Right hindlimb (tissue), 1 donor: ENCODE results near the gene CYB5A.

Experiments
- DNase-seq: peaks from one replicate; pipeline ENCODE4 v3.0.0-alpha.2; 2018

The CYB5A gene

DNA sequence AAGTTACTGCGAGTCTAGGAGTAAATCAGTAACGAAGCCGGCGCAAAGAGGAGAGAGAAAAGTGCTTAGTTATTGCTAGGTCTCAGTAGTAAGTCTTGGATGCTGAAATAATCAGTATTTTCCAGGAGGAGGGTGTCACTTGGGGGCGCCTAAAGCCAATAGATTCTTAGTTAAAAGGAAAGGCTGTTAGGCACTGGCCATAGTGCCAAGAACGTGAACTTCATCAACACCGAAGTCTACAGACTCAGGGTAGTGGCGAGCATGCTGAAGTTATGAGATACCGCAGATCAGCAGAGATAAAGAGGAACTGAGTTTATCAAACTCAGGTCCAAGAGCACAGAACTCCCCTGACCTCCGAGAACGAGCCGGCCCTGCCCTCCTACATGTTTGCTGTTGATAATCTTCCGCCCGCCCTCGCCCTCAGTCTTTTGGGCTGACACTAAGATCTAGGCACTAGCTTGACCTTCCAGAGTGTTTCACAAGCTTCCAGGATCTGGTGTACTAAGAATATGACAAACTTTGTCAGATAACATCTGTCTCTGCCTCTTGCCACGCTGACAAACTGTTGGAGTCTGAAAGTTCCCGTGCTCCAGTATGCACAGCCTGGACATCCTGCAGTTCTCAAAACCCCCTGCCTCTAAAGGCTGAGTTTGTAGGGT is 49.2 kb downstream of the CYB5A start:
- DNase-seq: no peak

- DNase-seq: no peak
These were observed 49.8 kb downstream of the CYB5A start for GRCh38 chr18:74241970-74242369.

- DNase-seq: no peak
These were observed 50.3 kb downstream of the CYB5A start for GRCh38 chr18:74241426-74241825.

DNA sequence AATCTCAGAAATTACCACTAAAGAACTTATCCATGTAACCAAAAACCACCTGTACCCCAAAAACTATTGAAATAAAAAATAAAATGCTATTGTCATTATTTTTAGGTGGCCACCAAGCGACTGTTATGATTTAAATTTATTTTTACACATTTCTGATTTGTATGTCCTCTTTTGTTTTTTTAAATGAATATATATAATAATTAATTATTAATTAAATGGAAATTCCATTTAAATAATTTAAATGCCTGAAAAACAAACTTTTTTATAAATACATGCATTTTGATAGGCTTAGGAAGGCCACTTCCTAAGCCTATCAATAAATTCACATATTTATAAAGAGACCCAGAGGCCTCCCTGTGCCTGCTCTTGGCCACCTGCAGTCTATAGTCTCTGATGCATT is 52.2 kb downstream of the CYB5A start:
- DNase-seq: no peak

GRCh38 chr18:74234326-74235171 is 57.2 kb downstream of the CYB5A start:
- DNase-seq: no peak

- no peak for DNase-seq
These were observed 57.8 kb downstream of the CYB5A start for GRCh38 chr18:74233933-74234325.

- DNase-seq: no peak
These were observed 60.6 kb downstream of the CYB5A start for GRCh38 chr18:74230922-74231714.

DNA sequence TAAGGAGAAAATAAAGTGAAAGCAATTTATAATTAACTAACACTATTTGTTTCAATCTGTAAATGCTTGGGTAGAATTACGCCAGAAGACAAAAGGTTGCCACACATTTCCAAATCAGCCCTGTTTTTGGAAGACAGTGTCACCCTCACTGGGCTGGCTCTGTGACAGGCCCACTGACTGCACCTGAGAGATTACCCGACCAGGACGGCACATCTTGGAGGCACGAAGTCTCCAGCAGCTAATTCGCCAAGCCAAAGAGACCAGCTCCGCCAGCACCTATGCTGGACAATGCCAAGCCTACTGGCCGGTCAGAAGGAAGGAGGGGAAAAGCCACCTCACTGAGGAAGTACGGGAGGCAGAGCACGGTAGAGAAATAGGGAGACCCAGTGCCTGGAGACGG is 61.9 kb downstream of the CYB5A start:
- DNase-seq: no peak

DNA sequence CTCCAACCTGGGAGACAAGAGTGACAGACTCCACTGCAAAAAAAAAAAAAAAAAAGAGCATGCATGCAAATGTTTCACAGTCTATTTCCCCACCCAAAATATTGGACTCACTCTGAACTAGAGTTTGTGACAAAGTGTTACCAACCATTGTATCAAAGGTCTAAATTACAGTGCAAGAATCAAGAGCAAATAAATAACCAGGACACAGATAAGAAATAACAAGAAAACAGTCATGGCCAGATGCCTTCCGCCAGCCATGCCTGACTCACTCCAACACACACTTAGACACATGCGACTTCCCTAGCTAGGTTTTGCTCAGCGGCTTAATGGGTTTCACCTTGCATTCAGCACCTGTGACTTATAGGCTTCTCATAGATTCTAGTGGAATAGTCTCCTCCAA is 62.8 kb downstream of the CYB5A start:
- no peak for DNase-seq

DNA sequence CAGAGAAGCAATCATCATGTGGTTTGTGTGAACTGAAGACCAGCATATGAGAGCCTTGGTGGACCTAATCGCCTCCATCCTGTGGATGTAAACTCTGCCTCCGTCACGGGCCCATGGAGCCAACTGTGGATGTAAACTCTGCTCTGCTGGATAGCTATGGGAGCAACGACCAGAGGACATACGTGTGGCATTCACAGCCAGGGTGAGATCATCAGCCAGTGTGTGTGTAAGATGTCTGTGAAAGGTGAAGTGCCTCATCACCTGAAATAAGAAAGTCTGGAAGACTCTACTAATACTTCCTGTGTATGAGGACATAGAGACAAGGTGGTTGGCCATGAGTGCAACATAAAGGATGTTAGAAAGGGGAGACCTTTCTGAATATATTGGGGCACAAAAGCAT is 63.5 kb downstream of the CYB5A start:
- no peak for DNase-seq

DNA sequence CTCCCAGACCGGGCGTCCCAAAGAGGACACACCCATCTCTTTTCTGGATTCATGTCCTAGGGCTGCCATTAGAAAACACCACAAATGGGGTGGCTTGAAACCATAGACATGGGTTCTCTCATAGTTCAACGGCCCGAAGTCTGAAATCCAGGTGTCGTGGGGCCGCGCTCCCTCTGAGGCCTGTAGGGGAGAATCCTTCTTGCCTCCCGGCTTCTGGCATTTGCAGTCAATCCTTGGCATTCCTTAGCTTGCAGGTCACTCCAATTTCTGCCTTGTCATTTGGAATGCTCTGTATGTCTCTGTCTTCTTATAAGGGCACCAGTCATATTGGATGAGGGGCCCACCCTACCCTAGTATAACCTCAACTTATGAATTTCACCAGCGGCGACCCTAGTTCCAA is 65.1 kb downstream of the CYB5A start:
- DNase-seq: no peak

- no peak for DNase-seq
These were observed 65.6 kb downstream of the CYB5A start for GRCh38 chr18:74226156-74226555.

DNA sequence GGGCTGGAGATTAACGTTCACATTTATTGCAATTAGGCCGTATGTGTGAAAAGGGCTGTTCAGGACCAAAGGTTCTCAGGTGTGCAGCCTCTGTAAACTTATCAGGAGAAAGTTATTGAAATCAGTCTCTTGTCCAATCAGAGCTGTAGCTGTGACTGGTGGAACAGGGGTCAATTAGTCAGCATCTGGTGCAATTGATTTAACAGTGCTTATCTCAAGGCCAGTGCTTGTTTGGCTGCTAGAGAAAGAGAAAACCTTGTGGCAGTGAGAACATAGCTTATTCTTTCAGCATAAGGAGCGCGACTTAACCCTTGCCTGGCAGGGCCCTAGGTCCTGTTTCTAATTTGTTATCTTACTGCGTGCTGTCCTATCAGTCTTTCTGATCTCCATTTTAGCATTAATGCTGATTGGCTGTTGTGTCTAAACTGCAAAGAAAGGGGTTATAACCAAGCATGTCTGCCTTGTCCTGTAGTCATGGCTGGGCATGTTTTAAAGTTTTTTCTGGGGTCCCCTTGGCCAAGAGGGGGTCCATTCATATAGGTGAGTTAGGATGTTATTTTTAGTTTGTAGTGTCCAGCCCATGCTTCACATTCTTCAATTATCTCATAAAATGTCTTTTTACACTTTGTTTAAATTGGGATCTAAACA is 66.4 kb downstream of the CYB5A start:
- DNase-seq: no peak

DNA sequence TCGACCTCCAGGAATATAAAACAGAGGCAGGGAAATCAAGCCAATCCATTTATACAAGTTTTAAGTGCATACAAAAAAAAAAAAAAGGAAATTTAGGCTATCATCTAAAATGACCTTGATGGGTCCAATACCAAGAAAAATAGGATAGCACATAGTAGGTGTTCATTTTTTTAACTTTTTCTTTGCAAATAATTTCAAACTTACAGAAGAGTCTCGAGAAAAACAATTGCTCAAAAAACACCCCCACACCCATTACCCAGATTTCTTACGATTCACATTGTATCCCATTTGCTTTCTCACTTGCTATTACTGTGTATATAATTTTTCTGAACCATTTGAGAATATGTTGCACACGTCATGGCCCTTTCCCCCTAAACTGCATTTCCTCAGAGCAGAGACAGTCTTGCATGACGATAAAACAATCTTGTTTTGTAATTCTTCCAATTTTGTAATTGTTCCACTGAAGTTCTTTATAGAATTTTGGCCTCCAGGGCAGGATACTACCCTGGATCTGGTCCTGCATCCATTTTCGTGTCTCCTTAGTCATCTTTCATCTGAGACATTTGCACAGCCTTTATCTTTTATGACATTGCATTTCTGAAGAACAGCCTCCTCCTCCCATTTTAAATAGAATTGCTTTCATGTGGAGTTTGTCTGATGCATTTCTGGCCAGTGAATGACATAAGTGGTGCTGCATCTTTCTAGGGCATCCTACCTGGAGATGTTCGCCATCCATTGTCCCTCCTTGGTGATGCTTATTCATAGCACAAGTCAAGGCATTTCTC is 68.9 kb downstream of the CYB5A start:
- no peak for DNase-seq

DNA sequence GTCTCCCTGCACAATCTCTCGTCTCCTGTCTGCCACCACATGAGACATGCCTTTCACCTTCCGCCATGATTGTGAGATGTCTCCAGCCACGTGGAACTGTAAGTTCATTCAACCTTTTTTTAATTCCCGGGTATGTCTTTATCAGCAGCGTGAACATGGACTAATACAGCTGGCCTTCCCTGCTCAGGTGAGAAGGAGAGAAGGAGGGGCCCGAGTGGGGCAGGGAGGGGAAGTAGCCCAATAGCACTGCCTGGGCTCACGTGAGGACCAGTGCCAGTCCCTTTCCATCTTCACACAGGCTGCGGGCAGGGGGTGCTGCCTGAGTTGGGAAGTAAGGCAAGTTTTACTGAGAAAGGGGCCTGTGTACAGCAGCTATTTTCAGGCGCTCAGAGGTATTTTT is 70.7 kb downstream of the CYB5A start:
- no peak for DNase-seq

- DNase-seq: no peak
These were observed 72.7 kb downstream of the CYB5A start for GRCh38 chr18:74219056-74219455.

DNA sequence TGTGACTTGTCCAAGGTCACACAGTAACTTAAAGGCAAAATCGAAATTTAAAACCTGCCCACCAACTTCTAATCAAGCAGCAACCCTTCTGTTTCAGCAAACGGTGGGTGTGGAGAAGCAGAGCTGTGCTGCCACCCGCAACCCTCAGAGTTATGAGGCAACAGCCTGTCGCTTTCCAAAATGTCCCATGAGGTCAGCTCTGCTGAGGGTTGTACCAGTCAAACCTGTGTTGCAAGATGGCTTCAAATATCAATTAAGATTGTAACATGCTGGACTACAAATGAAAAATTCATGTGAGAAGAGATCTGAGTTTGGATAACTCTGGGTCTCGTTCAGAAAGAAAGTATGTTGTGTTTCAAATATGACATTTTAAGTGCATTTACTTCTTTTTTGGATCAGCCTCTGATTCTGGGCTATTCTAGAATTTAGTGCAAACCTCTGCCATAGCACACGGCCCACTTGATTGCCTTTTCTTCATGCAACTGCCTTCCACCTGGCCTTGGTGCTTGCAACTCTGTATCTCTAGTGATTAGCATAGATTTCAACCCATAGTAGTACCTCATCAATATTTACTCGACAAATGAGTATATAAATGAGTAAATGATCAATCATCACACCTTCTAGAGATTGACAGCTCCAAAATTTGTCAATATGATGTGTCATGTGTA is 74.2 kb downstream of the CYB5A start:
- no peak for DNase-seq

- no peak for DNase-seq
These were observed 75.1 kb downstream of the CYB5A start for GRCh38 chr18:74216661-74217110.

GRCh38 chr18:74215863-74216262 is 75.9 kb downstream of the CYB5A start:
- no peak for DNase-seq

DNA sequence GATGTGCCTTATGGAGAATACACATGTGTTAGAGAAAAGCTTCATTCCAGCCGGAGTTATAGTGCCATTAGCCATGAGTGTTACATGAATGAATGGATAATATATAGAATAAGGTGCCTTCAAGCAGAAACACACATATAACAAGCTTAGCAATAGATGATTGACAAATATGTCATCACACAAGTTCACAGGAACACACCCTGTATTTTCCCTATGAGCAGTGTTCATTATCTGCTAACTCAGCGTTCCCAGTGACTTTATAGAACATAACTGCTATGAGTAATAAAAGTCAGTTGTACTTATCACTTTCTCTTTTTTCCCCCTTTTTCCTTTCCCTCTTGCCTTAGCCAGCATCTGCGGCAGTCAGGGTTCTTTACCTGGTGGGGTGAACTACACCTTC is 78.3 kb downstream of the CYB5A start:
- no peak for DNase-seq

- DNase-seq: no peak
These were observed 87.1 kb downstream of the CYB5A start for GRCh38 chr18:74204526-74205152.
